Bronchial epithelial cell (primary cell): ENCODE results near the gene SNRPA1. TPM values are rescaled to one million over a fixed set of nuclear protein-coding genes. Genes with fewer than 3 reads are reported as not detected.

Experiments
- DNase-seq: peaks from one replicate; pipeline ENCODE4 v3.0.0-alpha.2; 2010; ENCODE audit warnings: low read depth
- FAIRE-seq: peaks from 2 replicates; lab custom pipeline; 2011; peaks lifted over from hg19 to GRCh38; lab: Jason Lieb, UNC
- H3K27me3 ChIP-seq: 2 replicates; pipeline ENCODE4 v1.5.1; 2011; ENCODE audit warnings: low read length; ENCODE audit not compliant: control insufficient read depth, insufficient read depth
- H3K36me3 ChIP-seq: 2 replicates; pipeline ENCODE4 v1.5.1; 2011; ENCODE audit warnings: low read length; ENCODE audit not compliant: control insufficient read depth, insufficient read depth
- H3K4me3 ChIP-seq: 2 replicates; pipeline ENCODE4 v1.5.1; 2011; ENCODE audit warnings: mild to moderate bottlenecking, low read depth, low read length, control low read depth
- CTCF ChIP-seq: IDR thresholded peaks from 2 replicates; pipeline ENCODE4 v1.5.1; 2011; ENCODE audit warnings: mild to moderate bottlenecking, moderate library complexity, low read length, control low read depth, inconsistent platforms; ENCODE audit not compliant: insufficient read depth, severe bottlenecking
- total RNA-seq: library from RNA; depleted of rRNA; stranded (reverse); fragments of >200 nt; gene quantifications from 2 replicates; pipeline ENCODE4 v1.2.1, GENCODE V29; 2014

SNRPA1 gene
- total RNA-seq, 1 donor from 2014 or later: 21.6 TPM

- FAIRE-seq (peak; percentile 13), DNase-seq (no peak)
- H3K36me3 ChIP-seq: no peaks in the 10 kb centered on the region
- no peak for TF ChIP-seq CTCF
- no peak overlapping the region for H3K4me3 ChIP-seq
- peaks cover 1% of the 10 kb centered on the region for H3K27me3 ChIP-seq
Measured at GRCh38 chr15:101326462-101327146, 31.6 kb upstream of the SNRPA1 start.

- TF ChIP-seq CTCF: no peak
- DNase-seq: no peak
- Histone ChIP-seq H3K27me3 (peaks cover 3% of the 10 kb centered on the region), H3K4me3 (no peak overlapping the region), H3K36me3 (no peaks in the 10 kb centered on the region)
- no peak for FAIRE-seq
Measured at GRCh38 chr15:101326026-101326315, 30.9 kb upstream of the SNRPA1 start.

- Histone ChIP-seq H3K27me3 (peaks cover 6% of the 10 kb centered on the region), H3K4me3 (no peak overlapping the region), H3K36me3 (no peaks in the 10 kb centered on the region)
- FAIRE-seq (no peak), DNase-seq (no peak)
- TF ChIP-seq CTCF: no peak
Measured at GRCh38 chr15:101325263-101326025, 30.4 kb upstream of the SNRPA1 start.

- no peaks in the 10 kb centered on the region for H3K36me3 ChIP-seq
- DNase-seq (no peak), FAIRE-seq (no peak)
- H3K27me3 ChIP-seq: peaks cover 6% of the 10 kb centered on the region
- TF ChIP-seq CTCF: no peak
- no peak overlapping the region for H3K4me3 ChIP-seq
Measured at GRCh38 chr15:101324524-101325177, 29.6 kb upstream of the SNRPA1 start.

GRCh38 chr15:101323793-101324523 lies 28.9 kb upstream of the SNRPA1 start:
- TF ChIP-seq CTCF: no peak
- DNase-seq (no peak), FAIRE-seq (no peak)
- Histone ChIP-seq H3K36me3 (no peaks in the 10 kb centered on the region), H3K4me3 (no peak overlapping the region), H3K27me3 (peaks cover 6% of the 10 kb centered on the region)
